K562 (cell line): Measurements from ENCODE around the gene GCDH. TPM values are rescaled to one million over a fixed set of nuclear protein-coding genes. Genes with fewer than 3 reads are reported as not detected.

ENCODE experiments used
- BRCA1 ChIP-seq, 2 experiments: fragments of 450-650 bp in 1 of 2; sonication (generic) in 1 of 2; formaldehyde crosslinking in 1 of 2; IDR thresholded peaks; 2 replicates each; pipeline versions ENCODE4 v1.5.0 to v1.6.1; 2017 to 2020; ENCODE audit warnings: mild to moderate bottlenecking in 1 of 2, missing genetic modification reagents in 1 of 2
- CAMTA2 ChIP-seq: fragments of 250-450 bp; sonication (Bioruptor Pico); conservative IDR thresholded peaks from 2 replicates; pipeline ENCODE4 v1.5.1; 2022
- FOXP1 ChIP-seq: sonication (generic); formaldehyde crosslinking; IDR thresholded peaks from 2 replicates; pipeline ENCODE4 v1.8.0; 2022; ENCODE audit warnings: mild to moderate bottlenecking, missing genetic modification reagents
- GABPB1 ChIP-seq: sonication (generic); formaldehyde crosslinking; IDR thresholded peaks from 2 replicates; pipeline ENCODE4 v1.8.0; 2022; ENCODE audit warnings: mild to moderate bottlenecking, missing genetic modification reagents
- HDAC6 ChIP-seq: IDR thresholded peaks from 2 replicates; pipeline ENCODE4 v1.6.1; 2012; ENCODE audit warnings: low read depth, mild to moderate bottlenecking, control low read depth, inconsistent platforms, low read length, moderate library complexity
- MAFG ChIP-seq: fragments of 450-650 bp; conservative IDR thresholded peaks from 2 replicates; pipeline ENCODE4 v1.6.1; 2016; ENCODE audit warnings: missing genetic modification characterization, missing compliant biosample characterization
- POLR2AphosphoS5 ChIP-seq: IDR thresholded peaks from 2 replicates; pipeline ENCODE4 v1.6.1; 2011; ENCODE audit warnings: mild to moderate bottlenecking, low read depth, low read length, moderate library complexity; ENCODE audit not compliant: control insufficient read depth, insufficient read depth
- SIN3B ChIP-seq: fragments of 450-650 bp; IDR thresholded peaks from 2 replicates; pipeline ENCODE4 v1.6.1; 2017; ENCODE audit warnings: low read depth, mild to moderate bottlenecking, moderate library complexity
- SMARCA5 ChIP-seq: fragments of 450-650 bp; IDR thresholded peaks from 2 replicates; pipeline ENCODE4 v1.6.1; 2016
- TAF7 ChIP-seq: fragments of 450-650 bp; IDR thresholded peaks from 2 replicates; pipeline ENCODE4 v1.6.1; 2016; ENCODE audit warnings: missing genetic modification characterization, missing compliant biosample characterization
- ZNF165 ChIP-seq: fragments of 250-450 bp; sonication (Bioruptor Pico); IDR thresholded peaks from 2 replicates; pipeline ENCODE4 v1.4.0; 2020; ENCODE audit warnings: borderline replicate concordance
- ZNF551 ChIP-seq: fragments of 250-450 bp; sonication (Bioruptor Pico); IDR thresholded peaks from 2 replicates; pipeline ENCODE4 v1.5.0; 2021; ENCODE audit warnings: mild to moderate bottlenecking, moderate library complexity
- ZNF699 ChIP-seq: fragments of 250-450 bp; sonication (Bioruptor Pico); IDR thresholded peaks from 2 replicates; pipeline ENCODE4 v1.8.0; 2021; ENCODE audit warnings: mild to moderate bottlenecking, moderate library complexity; ENCODE audit not compliant: insufficient replicate concordance
- polyA plus RNA-seq, 8 experiments: library from polyadenylated mRNA; depleted of rRNA in 4 of 8; stranded (reverse) in 5 of 8; unstranded in 3 of 8; fragments of >200 nt; fragmentation: Nextera tagmentation in 2 of 8; fragmentation: Illumina TruSeq in 1 of 8; extraction: Ambion mirVana in 2 of 8; extraction: Trizol in 1 of 8; gene quantifications; 2 replicates each; pipeline versions ENCODE4 v1.2.1 to v1.2.3, GENCODE V29; 2011 to 2014; ENCODE audit warnings: inconsistent platforms in 1 of 8, missing spikeins in 1 of 8
- total RNA-seq, 7 experiments: library from RNA; depleted of rRNA in 6 of 7; stranded (reverse); fragments of >200 nt in 6 of 7; fragmentation: Illumina TruSeq in 2 of 7; extraction: Trizol in 2 of 7; gene quantifications; 2 replicates each; pipeline versions ENCODE4 v1.2.1 to v1.2.3, GENCODE V29; 2011 to 2021; ENCODE audit warnings: low replicate concordance in 1 of 7
- TF ChIP-seq, protein P1 (sequence below): fragments of 450-650 bp; formaldehyde crosslinking; IDR thresholded peaks from 2 replicates; pipeline ENCODE4 v1.4.0; 2020; ENCODE audit warnings: mild to moderate bottlenecking, moderate library complexity
- TF ChIP-seq, protein P2 (sequence below): fragments of 450-650 bp; IDR thresholded peaks from 2 replicates; pipeline ENCODE4 v1.6.1; 2017; ENCODE audit warnings: antibody characterized with exemption
- TF ChIP-seq, protein P3 (sequence below): sonication (generic); formaldehyde crosslinking; IDR thresholded peaks from 2 replicates; pipeline ENCODE4 v1.8.0; 2022; ENCODE audit warnings: mild to moderate bottlenecking, missing genetic modification reagents
- TF ChIP-seq, protein P4 (sequence below): fragments of 200-800 bp; sonication (Bioruptor generic); IDR thresholded peaks from 2 replicates; pipeline ENCODE4 v1.6.1; 2016; ENCODE audit warnings: missing genetic modification characterization, missing compliant biosample characterization

The GCDH gene
- total and polyA plus RNA-seq, 9 of the 15 experiments (the other 6 are each of a cell fraction or from before 2014, with no cell fraction given) = 2.9 to 50.8 (median 19.1) TPM

DNA sequence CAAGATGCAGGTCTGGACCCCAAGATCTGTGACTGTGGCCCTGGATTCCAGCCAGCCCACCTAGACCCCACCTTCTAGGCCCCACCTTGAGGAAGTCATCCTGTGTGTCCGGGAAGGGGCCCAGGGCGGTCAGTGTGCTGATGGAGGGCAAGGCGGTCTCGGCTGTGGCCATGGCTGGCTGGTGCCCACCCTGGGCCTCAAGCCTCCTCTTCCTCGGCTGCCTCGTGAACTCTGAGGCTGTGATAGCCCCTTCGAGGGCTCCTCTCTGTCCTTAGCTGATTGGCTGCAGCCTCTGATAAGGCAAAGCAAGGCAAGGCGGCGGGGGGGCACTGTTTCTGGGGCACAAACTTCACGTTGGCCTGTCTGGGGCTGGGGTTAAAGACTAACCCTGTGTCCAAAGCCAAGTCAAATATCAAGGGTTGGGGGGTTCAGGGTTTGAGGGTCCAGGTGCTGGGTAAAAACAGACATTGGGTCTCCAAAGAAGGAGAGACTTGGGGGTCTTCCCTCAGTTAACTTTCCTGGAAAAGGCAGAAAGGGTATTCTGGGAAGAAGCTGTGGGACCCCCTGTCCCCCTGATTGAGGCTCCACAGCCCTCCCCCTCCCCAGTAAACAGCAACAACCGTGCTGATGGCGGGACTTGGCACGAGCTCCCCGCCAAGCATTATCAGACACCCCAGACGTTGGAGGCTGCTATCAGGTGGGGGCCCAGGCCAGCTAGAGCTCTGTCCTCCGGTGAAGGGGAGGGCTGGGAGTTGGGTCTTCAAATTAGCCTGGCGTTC is 3.8 kb upstream of the GCDH start, which contains the start of gene KLF1 (continued):
- TF ChIP-seq ZNF551 (CRISPR knock-in tag) (no peak), GABPB1 (CRISPR knock-in tag) (peak; percentile 49; the same call in 1 of the 2 replicates), FOXP1 (CRISPR knock-in tag) (peak; percentile 73; the same call in 1 of the 2 replicates), POLR2AphosphoS5 (peak; percentile 89), TAF7 (tag) (peak; percentile 77), SIN3B (no peak), BRCA1 (IDR thresholded peaks at IDR 0.05) (no peak), BRCA1 (CRISPR knock-in tag; IDR thresholded peaks at IDR 0.05) (no peak), MAFG (no peak), HDAC6 (no peak), SMARCA5 (no peak), ZNF699 (CRISPR knock-in tag) (no peak), CAMTA2 (CRISPR knock-in tag) (no peak), ZNF165 (CRISPR knock-in tag) (no peak)
- TF ChIP-seq, protein P1, sequence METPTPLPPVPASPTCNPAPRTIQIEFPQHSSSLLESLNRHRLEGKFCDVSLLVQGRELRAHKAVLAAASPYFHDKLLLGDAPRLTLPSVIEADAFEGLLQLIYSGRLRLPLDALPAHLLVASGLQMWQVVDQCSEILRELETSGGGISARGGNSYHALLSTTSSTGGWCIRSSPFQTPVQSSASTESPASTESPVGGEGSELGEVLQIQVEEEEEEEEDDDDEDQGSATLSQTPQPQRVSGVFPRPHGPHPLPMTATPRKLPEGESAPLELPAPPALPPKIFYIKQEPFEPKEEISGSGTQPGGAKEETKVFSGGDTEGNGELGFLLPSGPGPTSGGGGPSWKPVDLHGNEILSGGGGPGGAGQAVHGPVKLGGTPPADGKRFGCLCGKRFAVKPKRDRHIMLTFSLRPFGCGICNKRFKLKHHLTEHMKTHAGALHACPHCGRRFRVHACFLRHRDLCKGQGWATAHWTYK = peak; percentile 50; the same call in 1 of the 2 replicates
- TF ChIP-seq, protein P2, sequence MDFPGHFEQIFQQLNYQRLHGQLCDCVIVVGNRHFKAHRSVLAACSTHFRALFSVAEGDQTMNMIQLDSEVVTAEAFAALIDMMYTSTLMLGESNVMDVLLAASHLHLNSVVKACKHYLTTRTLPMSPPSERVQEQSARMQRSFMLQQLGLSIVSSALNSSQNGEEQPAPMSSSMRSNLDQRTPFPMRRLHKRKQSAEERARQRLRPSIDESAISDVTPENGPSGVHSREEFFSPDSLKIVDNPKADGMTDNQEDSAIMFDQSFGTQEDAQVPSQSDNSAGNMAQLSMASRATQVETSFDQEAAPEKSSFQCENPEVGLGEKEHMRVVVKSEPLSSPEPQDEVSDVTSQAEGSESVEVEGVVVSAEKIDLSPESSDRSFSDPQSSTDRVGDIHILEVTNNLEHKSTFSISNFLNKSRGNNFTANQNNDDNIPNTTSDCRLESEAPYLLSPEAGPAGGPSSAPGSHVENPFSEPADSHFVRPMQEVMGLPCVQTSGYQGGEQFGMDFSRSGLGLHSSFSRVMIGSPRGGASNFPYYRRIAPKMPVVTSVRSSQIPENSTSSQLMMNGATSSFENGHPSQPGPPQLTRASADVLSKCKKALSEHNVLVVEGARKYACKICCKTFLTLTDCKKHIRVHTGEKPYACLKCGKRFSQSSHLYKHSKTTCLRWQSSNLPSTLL = no peak
- TF ChIP-seq, protein P3, sequence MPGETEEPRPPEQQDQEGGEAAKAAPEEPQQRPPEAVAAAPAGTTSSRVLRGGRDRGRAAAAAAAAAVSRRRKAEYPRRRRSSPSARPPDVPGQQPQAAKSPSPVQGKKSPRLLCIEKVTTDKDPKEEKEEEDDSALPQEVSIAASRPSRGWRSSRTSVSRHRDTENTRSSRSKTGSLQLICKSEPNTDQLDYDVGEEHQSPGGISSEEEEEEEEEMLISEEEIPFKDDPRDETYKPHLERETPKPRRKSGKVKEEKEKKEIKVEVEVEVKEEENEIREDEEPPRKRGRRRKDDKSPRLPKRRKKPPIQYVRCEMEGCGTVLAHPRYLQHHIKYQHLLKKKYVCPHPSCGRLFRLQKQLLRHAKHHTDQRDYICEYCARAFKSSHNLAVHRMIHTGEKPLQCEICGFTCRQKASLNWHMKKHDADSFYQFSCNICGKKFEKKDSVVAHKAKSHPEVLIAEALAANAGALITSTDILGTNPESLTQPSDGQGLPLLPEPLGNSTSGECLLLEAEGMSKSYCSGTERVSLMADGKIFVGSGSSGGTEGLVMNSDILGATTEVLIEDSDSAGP = peak; percentile 56; the same call in 1 of the 2 replicates
- TF ChIP-seq, protein P4, sequence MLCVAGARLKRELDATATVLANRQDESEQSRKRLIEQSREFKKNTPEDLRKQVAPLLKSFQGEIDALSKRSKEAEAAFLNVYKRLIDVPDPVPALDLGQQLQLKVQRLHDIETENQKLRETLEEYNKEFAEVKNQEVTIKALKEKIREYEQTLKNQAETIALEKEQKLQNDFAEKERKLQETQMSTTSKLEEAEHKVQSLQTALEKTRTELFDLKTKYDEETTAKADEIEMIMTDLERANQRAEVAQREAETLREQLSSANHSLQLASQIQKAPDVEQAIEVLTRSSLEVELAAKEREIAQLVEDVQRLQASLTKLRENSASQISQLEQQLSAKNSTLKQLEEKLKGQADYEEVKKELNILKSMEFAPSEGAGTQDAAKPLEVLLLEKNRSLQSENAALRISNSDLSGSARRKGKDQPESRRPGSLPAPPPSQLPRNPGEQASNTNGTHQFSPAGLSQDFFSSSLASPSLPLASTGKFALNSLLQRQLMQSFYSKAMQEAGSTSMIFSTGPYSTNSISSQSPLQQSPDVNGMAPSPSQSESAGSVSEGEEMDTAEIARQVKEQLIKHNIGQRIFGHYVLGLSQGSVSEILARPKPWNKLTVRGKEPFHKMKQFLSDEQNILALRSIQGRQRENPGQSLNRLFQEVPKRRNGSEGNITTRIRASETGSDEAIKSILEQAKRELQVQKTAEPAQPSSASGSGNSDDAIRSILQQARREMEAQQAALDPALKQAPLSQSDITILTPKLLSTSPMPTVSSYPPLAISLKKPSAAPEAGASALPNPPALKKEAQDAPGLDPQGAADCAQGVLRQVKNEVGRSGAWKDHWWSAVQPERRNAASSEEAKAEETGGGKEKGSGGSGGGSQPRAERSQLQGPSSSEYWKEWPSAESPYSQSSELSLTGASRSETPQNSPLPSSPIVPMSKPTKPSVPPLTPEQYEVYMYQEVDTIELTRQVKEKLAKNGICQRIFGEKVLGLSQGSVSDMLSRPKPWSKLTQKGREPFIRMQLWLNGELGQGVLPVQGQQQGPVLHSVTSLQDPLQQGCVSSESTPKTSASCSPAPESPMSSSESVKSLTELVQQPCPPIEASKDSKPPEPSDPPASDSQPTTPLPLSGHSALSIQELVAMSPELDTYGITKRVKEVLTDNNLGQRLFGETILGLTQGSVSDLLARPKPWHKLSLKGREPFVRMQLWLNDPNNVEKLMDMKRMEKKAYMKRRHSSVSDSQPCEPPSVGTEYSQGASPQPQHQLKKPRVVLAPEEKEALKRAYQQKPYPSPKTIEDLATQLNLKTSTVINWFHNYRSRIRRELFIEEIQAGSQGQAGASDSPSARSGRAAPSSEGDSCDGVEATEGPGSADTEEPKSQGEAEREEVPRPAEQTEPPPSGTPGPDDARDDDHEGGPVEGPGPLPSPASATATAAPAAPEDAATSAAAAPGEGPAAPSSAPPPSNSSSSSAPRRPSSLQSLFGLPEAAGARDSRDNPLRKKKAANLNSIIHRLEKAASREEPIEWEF (CRISPR knock-in tag) = peak; percentile 79; the same call in 1 of the 2 replicates
